GM18868 (cell line): ENCODE measurements around the gene GLMN.
"Not testable (repeated sequence)": the region's sequence is repeated elsewhere in the genome, so short reads cannot be mapped to it uniquely, and the experiment has no call there.

Experiments
- ATAC-seq: cut with Tn5 transposase; IDR thresholded peaks from one replicate; pipeline ENCODE4 v1.9.1; 2021; ENCODE audit warnings: mild to moderate bottlenecking, moderate library complexity; ENCODE audit not compliant: unreplicated experiment

The GLMN gene

DNA sequence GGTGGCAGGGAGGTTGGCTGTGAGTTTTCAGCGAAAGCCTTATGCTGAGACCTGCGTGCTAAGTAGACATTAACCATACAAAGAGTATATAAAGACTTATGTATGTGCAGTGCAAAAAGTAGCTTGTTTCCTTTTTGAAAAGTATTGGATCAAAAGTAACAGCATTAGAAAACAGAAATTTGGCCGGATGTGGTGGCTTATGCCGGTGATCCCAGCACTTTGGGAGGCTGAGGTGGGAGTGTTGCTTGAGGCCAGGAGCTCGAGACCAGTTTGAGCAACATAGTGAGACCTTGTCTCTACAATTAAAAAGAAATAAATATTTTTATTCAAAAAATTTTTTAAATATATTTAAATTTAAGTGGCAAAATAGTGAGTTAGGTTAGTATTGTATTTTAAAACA, 2.2 kb upstream of the GLMN start:
- no peak for ATAC-seq

DNA sequence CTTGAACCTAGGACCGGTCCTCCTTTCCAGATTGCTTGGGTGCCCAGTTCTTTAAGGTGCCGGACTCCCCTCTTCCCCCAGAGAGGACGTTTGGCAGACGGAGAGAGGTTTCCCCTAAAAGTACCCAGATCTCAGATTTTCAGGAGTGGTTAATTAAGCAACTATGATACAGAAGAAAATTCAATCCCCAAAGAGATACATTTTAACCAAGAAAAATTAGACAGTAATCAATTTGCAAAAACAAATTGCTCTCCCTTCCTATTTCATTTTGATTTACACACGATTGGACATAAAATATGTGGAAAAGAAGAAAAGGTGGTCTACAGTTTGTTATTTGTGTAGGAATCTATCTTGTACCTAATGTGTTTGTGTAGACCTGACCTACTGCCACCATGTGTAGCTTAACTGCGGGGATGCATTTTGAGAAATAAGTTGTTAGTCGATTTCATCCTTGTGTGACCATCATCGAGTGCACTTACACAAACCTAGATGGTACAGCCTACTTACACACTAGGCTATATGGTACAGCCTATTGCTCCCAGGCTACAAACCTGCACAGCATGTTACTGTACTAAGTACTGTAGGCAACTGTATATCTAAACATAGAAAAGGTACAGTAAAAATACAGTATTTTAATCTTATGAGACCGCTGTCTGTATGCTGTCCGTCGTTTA, 827 bp upstream of the GLMN start:
- no peak for ATAC-seq

DNA sequence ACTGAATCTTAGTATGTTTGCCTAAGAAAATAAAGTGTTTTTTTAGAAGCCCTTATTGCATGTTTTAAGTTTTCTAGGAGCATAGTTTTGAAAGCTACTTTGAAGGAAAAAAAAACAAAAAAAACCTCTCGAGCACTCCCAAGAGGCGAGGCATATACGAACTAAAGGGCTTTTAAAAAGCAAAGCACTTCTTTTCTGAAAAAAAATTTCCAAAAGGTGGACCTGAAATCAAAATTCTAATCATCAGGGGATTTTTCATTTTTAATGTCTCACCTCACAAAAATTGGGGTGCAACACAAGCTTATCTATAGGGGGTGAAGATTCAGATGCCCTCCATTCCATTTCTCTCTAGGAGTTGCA, 594 bp downstream of the GLMN start:
- ATAC-seq, result no peak

DNA sequence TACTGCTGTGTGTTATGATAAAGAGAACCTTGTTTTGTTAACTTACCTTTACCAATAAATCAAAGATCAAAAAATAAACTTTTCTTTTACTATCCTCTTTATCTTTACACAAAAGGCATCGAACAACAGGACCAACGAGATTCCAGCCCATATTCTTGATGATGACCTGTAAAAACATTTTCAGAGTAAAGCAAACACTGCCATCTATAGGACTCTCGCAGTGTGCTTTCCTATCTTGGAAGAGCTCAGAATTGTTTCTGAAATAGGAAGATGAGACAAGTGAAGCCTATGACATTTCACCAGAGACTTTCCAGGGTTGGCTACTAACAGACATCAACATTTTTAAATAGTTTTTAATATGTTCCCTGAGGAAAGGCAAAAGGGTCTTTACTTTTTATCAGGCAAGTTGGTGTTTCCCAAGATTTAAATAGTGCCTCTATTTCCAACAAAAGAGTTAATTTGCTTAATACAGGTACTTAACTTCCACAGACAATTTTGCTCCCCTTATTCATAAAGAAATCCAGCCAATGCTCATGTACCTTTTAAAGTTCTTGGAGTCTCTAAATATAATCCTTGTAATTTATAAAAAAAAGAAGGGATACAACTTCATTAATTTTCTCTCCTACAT, 7.3 kb downstream of the GLMN start:
- ATAC-seq, result peak; percentile 49

DNA sequence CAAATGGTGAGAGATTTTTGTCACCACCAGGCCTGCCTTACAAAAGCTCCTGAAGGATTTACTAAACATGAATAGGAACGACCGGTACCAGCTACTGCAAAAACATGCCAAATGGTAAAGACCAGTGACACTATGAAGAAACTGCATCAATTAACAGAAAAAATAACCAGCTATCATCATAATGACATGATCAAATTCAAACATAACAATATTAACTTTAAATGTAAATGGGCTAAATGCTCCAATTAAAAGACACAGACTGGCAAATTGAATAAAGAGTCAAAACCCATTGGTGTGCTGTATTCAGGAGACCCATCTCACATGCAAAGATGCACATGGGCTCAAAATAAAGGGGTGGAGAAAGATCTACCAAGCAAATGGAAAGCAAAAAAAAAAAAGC, 17.4 kb downstream of the GLMN start:
- not testable (repeated sequence) for ATAC-seq

DNA sequence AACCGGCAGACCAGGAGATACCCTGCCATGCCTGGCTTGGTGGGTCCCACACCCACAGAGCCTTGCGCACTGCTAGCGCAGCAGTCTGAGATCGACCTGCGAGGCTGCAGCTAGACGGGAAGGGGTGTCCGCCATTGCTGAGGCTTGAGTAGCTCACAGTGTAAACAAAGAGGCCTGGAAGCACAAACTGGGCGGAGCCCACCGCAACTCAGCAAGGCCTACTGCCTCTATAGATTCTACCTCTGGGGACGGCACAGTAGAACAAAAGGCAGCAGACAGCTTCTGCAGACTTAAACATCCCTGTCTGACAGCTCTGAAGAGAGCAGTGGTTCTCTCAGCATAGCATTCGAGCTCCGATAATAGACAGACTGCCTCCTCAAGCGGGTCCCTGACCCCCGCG, 19.0 kb downstream of the GLMN start:
- ATAC-seq, result not testable (repeated sequence)

DNA sequence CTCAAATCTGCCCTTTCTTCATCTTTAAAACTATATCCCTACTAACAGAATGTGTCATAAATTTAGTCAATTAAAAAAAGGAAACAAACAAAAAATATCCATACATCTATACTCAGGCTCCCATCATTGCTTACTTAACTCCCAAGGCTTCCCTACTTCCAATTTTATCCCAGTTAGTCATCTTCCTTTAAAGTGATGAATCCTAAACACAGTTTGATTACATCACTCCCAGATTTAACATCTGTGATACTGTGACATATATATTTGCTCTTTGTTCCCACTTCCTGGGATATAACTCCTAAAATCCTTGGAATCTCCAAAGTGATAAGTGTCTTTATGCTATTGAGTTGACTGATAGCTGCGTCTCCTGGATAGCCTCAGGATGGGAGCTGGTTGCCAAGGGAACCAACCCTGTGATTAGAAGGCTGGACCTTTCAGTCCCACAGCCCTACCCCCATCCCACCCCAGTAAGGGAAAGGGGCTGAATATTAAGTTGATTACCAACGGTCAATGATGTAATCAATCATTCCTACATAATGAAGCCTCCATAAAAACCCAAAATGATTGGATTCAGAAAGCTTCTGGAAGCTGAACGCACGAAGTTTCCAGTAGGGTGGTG, 21.6 kb downstream of the GLMN start:
- no peak for ATAC-seq

DNA sequence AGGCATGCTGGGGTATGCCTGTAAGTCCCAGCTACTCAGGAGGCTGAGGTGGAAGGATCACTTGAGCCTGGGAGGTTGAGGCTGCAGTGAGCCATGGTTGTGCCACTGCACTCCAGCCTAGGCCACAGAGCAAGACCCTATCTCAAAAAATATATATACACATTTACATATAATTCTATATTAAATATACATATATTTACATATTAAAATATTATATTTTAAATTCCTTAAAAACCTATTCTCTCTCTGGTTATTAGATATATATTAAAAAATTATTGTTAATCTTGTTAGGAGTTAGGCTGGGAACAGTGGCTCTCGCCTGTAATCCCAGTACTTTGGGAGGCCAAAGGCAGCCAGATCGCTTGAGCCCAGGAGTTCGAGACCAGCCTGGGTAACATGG, 22.7 kb downstream of the GLMN start:
- ATAC-seq, result no peak

DNA sequence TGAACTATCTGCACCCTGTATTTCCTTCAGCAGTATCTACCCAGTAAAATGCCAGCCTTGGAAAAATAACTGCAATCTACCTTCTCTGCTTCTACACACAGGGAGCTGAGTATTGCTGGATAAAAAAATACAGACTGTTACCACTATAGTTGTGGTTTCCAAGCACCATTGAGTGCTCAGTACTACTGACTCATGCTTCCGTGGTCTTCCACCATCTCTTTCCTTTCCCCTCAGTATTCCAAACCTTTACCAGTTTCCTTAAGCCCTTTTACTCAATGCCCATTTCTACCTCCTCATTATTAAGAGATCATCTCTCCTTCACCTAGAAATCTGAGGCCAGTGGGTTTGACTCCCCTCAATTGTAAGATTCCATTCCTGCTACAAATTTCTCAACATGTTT, 23.8 kb downstream of the GLMN start:
- no peak for ATAC-seq

DNA sequence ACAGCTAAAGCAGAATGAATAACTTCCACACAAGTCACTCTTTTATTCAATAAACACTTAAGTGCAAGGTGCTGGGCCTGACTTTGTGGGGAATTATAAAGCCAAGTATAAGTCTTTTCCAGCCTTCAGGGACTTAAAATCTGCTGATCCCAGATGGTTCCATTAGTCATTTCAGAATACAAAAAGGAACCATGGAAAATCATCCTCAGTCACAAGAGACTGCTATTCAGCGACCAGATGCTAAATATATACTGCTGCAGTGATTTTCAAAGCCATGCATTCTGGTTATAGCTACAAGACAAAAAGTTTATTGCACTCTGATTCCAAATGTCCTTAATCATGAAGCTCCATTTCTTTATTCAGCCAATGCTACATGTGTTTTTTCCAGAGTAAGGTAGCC, 25.7 kb downstream of the GLMN start:
- ATAC-seq, result no peak

DNA sequence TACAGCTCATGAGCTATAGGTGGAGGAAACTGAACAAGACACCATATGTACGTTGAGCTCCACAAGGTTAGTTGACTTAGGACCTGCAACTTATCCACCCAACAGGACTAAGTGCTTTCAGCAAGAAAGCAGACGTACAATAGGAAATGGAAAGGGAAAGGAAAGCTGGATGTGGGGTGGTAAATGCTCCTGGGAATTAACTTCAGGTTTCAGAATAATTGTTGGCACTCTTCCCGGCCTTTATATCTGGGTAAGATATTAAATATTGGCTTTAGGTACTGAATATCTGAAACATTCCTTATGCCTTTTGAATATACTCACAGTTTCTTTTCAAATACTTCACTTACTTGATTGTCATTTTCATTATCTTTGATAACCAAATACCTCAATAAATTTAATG, 36.3 kb downstream of the GLMN start:
- ATAC-seq, result no peak

DNA sequence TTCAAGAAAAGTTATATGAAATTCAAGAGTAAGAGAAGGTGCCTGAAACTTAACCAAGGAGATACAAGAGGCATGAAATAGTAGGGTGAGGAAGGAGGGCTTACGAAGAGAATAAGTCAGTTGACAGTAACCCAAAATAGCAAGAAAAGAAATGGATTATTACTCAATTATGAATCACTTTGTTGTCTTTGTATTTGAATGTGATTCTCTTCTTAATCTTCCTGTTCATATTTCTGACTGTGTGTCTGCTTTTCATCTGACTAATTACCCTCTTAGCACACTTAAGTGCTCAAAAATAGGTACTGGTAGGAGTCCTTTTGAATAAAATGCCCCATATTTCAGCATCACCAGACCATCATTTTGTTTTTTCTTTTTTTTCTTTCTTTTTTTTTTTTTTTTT, 39.4 kb downstream of the GLMN start:
- ATAC-seq, result no peak

DNA sequence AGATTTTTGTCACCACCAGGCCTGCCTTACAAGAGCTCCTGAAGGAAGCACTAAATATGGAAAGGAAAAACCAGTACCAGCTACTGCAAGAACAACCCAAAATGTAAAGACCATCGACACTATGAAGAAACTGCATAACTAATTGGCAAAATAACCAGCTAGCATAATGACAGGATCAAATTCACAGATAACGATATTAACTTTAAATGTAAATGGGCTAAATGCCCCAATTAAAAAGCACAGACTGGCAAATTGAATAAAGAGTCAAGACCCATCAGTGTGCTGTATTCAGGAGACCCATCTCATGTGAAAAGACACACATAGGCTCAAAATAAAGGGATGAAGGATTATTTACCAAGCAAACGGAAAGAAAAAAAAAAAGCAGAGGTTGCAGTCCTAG, 44.1 kb downstream of the GLMN start:
- not testable (repeated sequence) for ATAC-seq

DNA sequence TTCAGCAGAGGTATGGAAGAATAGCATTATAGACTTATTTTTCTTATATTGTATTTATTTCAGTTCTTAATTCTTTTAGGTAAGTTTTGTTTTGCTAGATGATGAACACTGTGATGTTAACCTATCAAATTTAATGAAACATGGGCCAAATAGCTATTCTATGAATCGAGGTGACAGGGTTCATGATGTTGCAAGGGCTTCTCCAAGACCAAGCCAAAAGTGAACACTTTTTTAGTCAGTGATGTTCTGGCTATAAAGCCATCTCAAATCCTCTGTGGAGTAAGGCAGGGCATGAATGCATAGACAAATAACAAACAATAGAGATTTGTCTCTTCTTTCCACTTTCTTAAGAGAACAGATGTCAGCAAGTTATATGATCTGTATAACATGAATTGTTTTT, 54.4 kb downstream of the GLMN start:
- no peak for ATAC-seq

DNA sequence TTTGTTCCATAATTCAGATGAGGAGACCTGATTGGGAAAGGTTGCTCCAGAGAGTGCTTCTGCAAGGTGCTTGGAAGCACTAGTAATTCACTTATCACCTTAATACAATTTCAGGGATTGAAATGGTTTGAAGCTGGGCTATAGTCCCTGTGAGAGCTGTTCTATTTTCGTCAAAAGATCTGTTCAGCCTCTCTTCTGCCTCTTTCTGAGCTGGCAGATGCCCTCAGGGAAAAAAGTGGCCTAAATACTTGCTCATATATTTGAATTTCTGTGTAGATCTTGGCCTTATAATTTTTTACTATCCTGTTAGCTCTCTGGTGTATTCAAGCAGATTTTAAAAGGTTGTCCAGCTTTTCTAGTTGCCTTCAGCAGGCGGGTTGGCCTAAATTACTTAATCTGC, 58.8 kb downstream of the GLMN start:
- no peak for ATAC-seq

DNA sequence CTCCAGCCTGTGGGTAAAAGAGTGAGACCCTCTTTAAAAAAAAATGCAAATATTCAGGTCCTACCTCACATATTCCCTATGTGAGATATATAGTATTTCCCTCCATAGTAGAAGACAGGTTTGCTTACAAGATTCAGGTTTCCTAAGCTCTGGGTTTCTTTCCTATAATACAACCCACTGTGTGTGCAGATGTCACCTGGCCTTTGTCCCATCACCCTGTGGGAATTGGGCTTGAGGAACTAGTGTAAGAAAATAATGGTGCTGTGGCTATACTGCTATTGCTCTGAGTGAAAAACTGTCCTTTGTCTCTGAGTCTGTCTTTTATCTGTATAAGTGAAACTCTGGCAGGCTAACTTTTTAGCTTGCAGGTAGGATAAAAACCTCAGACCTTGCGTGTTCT, 68.1 kb downstream of the GLMN start:
- ATAC-seq, result no peak

DNA sequence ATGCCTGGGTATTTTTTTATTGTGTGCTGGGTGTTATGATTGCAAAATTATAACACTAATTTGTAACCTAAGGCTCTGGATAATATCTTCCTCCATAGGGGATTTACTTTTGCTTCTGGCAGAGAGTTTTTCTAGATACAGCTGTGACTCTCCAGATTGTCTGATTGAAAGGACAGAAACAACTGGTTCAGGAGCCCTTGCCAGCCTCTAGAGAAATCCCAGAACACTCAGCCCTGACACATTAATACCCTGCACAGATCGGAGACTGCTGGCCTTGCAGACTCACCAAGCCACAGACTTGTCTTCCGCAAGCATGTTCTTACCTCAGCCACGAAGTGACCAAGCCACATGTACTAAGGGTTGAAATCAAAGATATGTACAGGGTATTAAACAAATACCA, 70.4 kb downstream of the GLMN start:
- ATAC-seq, result no peak

DNA sequence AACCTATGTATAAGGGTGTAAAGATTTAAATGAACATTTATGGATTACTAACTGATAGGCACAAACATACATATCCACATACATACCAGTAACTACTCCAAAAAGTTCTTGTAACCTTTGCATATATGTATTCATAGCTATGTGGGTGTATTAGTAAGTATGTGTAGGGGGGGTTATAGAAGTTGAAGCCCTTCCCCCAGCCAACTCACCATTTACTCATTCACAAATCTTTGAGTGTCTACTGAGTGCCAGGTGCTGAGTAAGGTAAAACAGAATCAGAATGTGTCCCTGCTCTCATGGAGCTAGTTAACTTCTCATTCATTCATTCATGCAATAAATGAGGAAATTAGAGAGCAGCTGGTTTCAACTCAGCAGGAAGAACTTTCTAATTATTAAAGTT, 79.8 kb downstream of the GLMN start:
- ATAC-seq, result no peak

DNA sequence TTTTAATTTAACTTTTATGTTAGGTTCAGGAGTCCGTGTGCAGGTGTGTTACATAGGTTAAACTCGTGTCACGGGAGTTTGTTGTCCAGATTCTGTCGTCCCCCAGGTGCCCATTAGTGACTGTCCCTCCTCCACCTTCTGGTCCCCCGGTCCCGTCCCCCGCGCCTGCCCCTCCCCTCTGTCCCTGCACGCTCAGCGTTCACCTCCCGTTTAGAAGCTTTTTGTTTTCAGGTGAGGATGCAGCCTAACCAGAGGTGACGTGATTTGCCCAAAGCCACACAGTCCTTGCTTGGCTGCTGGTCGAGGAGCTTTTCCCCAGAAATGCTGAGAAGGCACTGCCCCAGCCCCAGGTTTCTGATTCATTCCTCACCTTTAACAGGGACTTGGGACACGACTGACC, 80.2 kb downstream of the GLMN start:
- ATAC-seq, result no peak

DNA sequence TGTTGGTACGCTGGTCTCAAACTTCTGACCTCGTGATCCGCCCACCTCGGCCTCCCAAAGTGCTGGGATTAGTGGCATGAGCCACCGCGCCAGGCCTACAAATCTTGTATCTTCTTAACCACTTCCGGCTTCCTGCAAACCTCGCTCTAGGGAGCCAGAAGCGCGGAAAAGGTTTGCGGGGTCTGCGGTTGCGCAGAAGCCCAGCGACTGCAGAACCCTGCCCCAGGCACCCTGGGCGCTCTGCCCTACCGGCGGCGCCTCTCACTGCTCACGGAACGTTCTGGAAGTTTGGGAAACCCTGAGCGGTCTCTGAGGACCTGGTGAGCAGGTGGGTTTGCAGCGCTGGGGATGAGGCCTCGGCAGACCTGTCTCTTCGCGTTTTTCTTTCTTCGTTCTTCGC, 81.1 kb downstream of the GLMN start, which contains the start of gene C1orf146:
Gene C1orf146 (plus strand): TSS at position 195 of the 400 bp plus-strand sequence. CDS start 13,506 bp downstream, outside the sequence.
- ATAC-seq, result no peak

DNA sequence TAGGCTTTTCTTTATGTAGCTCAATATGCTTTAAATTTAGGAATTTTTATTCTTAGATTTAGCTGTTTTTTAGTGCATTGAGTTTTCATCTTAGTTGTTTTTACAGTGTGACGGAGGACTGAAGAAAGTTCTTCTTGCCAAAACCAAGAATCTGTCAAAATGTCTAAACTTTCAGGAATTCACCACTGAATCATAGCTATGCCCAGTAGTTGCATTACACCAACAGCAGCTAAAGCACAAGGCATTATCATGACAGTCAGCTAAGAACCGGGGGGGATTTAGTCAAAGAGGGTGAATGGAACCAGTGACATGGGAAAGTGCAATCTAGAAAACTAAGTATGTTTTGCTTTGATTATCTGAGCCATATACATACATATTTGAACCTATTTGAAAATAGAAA, 87.6 kb downstream of the GLMN start:
- ATAC-seq, result no peak

DNA sequence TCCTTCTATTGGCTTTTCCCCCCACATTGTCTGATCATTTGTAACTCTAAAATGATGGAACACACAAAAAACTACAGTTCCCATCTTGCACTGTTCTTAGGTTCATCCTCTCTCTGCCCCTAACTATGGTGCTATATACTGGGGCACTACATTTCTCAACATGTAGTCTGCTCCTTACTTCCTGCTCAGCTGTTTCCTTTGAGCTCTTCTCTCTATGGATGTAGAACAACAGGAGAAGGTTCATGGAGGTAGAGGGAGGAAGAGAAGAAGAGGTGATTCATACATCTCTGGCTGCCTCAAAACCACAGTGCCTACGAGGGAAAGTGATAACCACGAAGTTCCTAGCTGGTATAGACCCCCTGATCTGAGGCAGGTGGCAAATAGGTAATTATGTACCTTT, 88.1 kb downstream of the GLMN start:
- no peak for ATAC-seq

DNA sequence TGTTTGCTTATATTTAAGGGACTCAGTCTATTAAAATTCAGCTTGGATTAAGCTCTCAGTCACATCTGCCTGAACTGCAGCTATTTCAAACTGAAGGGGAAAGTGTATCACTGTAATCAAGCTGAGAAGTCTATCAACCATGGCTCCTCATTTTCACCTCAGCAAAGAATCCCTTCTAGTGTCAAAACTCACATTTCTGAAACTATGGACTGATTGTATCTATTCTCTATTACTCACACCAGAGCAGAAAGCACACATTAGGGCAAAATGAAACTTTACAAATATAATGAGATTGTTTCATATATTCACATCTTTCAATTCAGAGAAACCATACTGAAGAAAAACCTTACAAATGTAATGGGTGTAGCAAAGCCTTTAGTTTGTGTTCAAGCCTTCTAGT, 95.7 kb downstream of the GLMN start:
- no peak for ATAC-seq
